HepG2 (cell line): ENCODE data around the gene TUBG2. TPM values are rescaled to one million over a fixed set of nuclear protein-coding genes. Genes with fewer than 3 reads are reported as not detected.

Experiments
- AHR ChIP-seq: IDR thresholded peaks from 2 replicates; pipeline ENCODE4 v1.6.1; 2018; ENCODE audit warnings: missing genetic modification reagents, missing compliant biosample characterization
- ARNT ChIP-seq: fragments of 450-650 bp; IDR thresholded peaks from 2 replicates; pipeline ENCODE4 v1.6.1; 2017
- EED ChIP-seq: sonication (generic); formaldehyde crosslinking; IDR thresholded peaks from 2 replicates; pipeline ENCODE4 v1.5.0; 2020; ENCODE audit warnings: mild to moderate bottlenecking, missing genetic modification reagents
- ETV6 ChIP-seq: sonication (generic); formaldehyde crosslinking; conservative IDR thresholded peaks from 2 replicates; pipeline ENCODE4 v1.4.0; 2020; ENCODE audit warnings: missing genetic modification reagents
- FOXA3 ChIP-seq: IDR thresholded peaks from 2 replicates; pipeline ENCODE4 v1.6.1; 2016; ENCODE audit warnings: missing genetic modification reagents, missing compliant biosample characterization
- HIVEP1 ChIP-seq: sonication (generic); formaldehyde crosslinking; IDR thresholded peaks from 2 replicates; pipeline ENCODE4 v1.4.0; 2020; ENCODE audit warnings: mild to moderate bottlenecking, missing genetic modification reagents
- JARID2 ChIP-seq: sonication (generic); formaldehyde crosslinking; IDR thresholded peaks from 2 replicates; pipeline ENCODE4 v1.8.1; 2023; ENCODE audit warnings: missing genetic modification reagents, inconsistent platforms; ENCODE audit not compliant: insufficient replicate concordance
- MAF1 ChIP-seq: sonication (generic); formaldehyde crosslinking; IDR thresholded peaks from 2 replicates; pipeline ENCODE4 v1.5.0; 2020; ENCODE audit warnings: missing genetic modification reagents, borderline replicate concordance
- NFYC ChIP-seq: IDR thresholded peaks from 2 replicates; pipeline ENCODE4 v1.6.1; 2016; ENCODE audit warnings: missing genetic modification reagents, missing compliant biosample characterization
- PAF1 ChIP-seq: IDR thresholded peaks from 2 replicates; pipeline ENCODE4 v1.6.1; 2016; ENCODE audit warnings: missing genetic modification reagents, missing compliant biosample characterization
- RFX1 ChIP-seq: fragments of 450-650 bp; IDR thresholded peaks from 2 replicates; pipeline ENCODE4 v1.6.1; 2017
- SIN3A ChIP-seq: IDR thresholded peaks from 2 replicates; pipeline ENCODE4 v1.6.1; 2011; ENCODE audit warnings: low read depth, mild to moderate bottlenecking, control low read depth, low read length, borderline replicate concordance
- SIX1 ChIP-seq: sonication (generic); formaldehyde crosslinking; IDR thresholded peaks from 2 replicates; pipeline ENCODE4 v1.4.0; 2020; ENCODE audit warnings: missing genetic modification reagents, borderline replicate concordance
- SOX6 ChIP-seq, 2 experiments: fragments of 450-650 bp in 1 of 2; sonication (generic) in 1 of 2; formaldehyde crosslinking in 1 of 2; IDR thresholded peaks; 2 replicates each; pipeline versions ENCODE4 v1.4.0 to v1.6.1; 2017 to 2020; ENCODE audit warnings: antibody characterized with exemption in 1 of 2, mild to moderate bottlenecking in 1 of 2, missing genetic modification reagents in 1 of 2
- SPEN ChIP-seq: sonication (generic); formaldehyde crosslinking; IDR thresholded peaks from 2 replicates; pipeline ENCODE4 v1.5.1; 2020; ENCODE audit warnings: low read depth, mild to moderate bottlenecking, missing genetic modification reagents
- ZFAT ChIP-seq: sonication (generic); formaldehyde crosslinking; conservative IDR thresholded peaks from 2 replicates; pipeline ENCODE4 v1.8.1; 2023; ENCODE audit warnings: missing genetic modification reagents, inconsistent platforms
- ZFY ChIP-seq: sonication (generic); formaldehyde crosslinking; IDR thresholded peaks from 2 replicates; pipeline ENCODE4 v1.4.0; 2020; ENCODE audit warnings: missing genetic modification reagents
- ZNF124 ChIP-seq: sonication (generic); formaldehyde crosslinking; IDR thresholded peaks from 2 replicates; pipeline ENCODE4 v1.4.0; 2020; ENCODE audit warnings: missing genetic modification reagents
- ZNF143 ChIP-seq: sonication (generic); formaldehyde crosslinking; IDR thresholded peaks from 2 replicates; pipeline ENCODE4 v1.4.0; 2020; ENCODE audit warnings: missing genetic modification reagents
- ZNF18 ChIP-seq: sonication (generic); formaldehyde crosslinking; IDR thresholded peaks from 2 replicates; pipeline ENCODE4 v1.8.0; 2022; ENCODE audit warnings: mild to moderate bottlenecking, missing genetic modification reagents; ENCODE audit not compliant: insufficient replicate concordance
- ZNF234 ChIP-seq: sonication (generic); formaldehyde crosslinking; conservative IDR thresholded peaks from 2 replicates; pipeline ENCODE4 v1.5.1; 2020; ENCODE audit warnings: mild to moderate bottlenecking, missing genetic modification reagents
- ZNF333 ChIP-seq: sonication (generic); formaldehyde crosslinking; IDR thresholded peaks from 2 replicates; pipeline ENCODE4 v1.4.0; 2020; ENCODE audit warnings: mild to moderate bottlenecking, missing genetic modification reagents, borderline replicate concordance
- ZNF34 ChIP-seq: sonication (generic); formaldehyde crosslinking; IDR thresholded peaks from 2 replicates; pipeline ENCODE4 v1.4.0; 2020; ENCODE audit warnings: mild to moderate bottlenecking, missing genetic modification reagents, borderline replicate concordance
- ZNF503 ChIP-seq: sonication (generic); formaldehyde crosslinking; IDR thresholded peaks from 2 replicates; pipeline ENCODE4 v1.4.0; 2020; ENCODE audit warnings: missing genetic modification reagents
- ZNF768 ChIP-seq: sonication (generic); formaldehyde crosslinking; IDR thresholded peaks from 2 replicates; pipeline ENCODE4 v1.4.0; 2020; ENCODE audit warnings: missing genetic modification reagents
- ZNF792 ChIP-seq: IDR thresholded peaks from 2 replicates; pipeline ENCODE4 v1.6.1; 2016
- ZSCAN31 ChIP-seq: sonication (generic); formaldehyde crosslinking; IDR thresholded peaks from 2 replicates; pipeline ENCODE4 v1.5.0; 2020; ENCODE audit warnings: low read depth, mild to moderate bottlenecking, missing genetic modification reagents
- polyA plus RNA-seq, 8 experiments: library from polyadenylated mRNA; depleted of rRNA in 3 of 8; stranded (reverse) in 7 of 8; unstranded in 1 of 8; fragments of >200 nt; fragmentation: Illumina TruSeq in 4 of 8; extraction: Trizol in 4 of 8; gene quantifications; 2 replicates each; pipeline versions ENCODE4 v1.2.1 to v1.2.3, GENCODE V29; 2011 to 2016; ENCODE audit warnings: low read depth in 4 of 8, missing spikeins in 1 of 8, mixed read lengths in 1 of 8; ENCODE audit not compliant: insufficient read depth in 1 of 8
- total RNA-seq, 5 experiments: library from RNA; depleted of rRNA; stranded (reverse); fragments of >200 nt; fragmentation: Illumina TruSeq; extraction: Trizol; gene quantifications; 2 replicates each; pipeline ENCODE4 v1.2.3, GENCODE V29; 2016; ENCODE audit warnings: low read depth in 1 of 5
- TF ChIP-seq, protein P1 (sequence below): sonication (generic); formaldehyde crosslinking; IDR thresholded peaks from 2 replicates; pipeline ENCODE4 v1.5.0; 2020; ENCODE audit warnings: missing genetic modification reagents

The TUBG2 gene
- total and polyA plus RNA-seq, 2 of the 13 experiments (the other 11 are each of a cell fraction or from before 2014, with no cell fraction given): 16.0 to 42.3 TPM

GRCh38 chr17:42618442-42619150 lies 40.5 kb upstream of the TUBG2 start (continued):
- TF ChIP-seq ARNT (no peak), PAF1 (CRISPR knock-in tag) (no peak; the same call in none of the 2 replicates), NFYC (CRISPR knock-in tag) (peak; percentile 51), ZSCAN31 (CRISPR knock-in tag) (no peak), AHR (CRISPR knock-in tag) (peak; percentile 68; the same call in 1 of the 2 replicates), MAF1 (no peak), ZFY (CRISPR knock-in tag) (peak; percentile 43; the same call in 1 of the 2 replicates), ZNF143 (CRISPR knock-in tag) (no peak), ZNF333 (CRISPR knock-in tag) (no peak), RFX1 (no peak), ZNF792 (CRISPR knock-in tag) (peak; percentile 82; the same call in 1 of the 2 replicates), JARID2 (CRISPR knock-in tag) (no peak), ZFAT (CRISPR knock-in tag) (no peak), ZNF124 (peak; percentile 83; the same call in 1 of the 2 replicates), ZNF34 (no peak), SPEN (CRISPR knock-in tag) (no peak), ZNF503 (CRISPR knock-in tag) (no peak), ZNF234 (CRISPR knock-in tag) (no peak), SOX6 (IDR thresholded peaks at IDR 0.05) (no peak), SOX6 (CRISPR knock-in tag; IDR thresholded peaks at IDR 0.05) (no peak), ZNF768 (CRISPR knock-in tag) (no peak), SIX1 (CRISPR knock-in tag) (no peak), ZNF18 (no peak), FOXA3 (CRISPR knock-in tag) (peak; percentile 44; the same call in 1 of the 2 replicates), SIN3A (no peak), ETV6 (no peak), EED (CRISPR knock-in tag) (no peak), HIVEP1 (CRISPR knock-in tag) (no peak)
- TF ChIP-seq, protein P1, sequence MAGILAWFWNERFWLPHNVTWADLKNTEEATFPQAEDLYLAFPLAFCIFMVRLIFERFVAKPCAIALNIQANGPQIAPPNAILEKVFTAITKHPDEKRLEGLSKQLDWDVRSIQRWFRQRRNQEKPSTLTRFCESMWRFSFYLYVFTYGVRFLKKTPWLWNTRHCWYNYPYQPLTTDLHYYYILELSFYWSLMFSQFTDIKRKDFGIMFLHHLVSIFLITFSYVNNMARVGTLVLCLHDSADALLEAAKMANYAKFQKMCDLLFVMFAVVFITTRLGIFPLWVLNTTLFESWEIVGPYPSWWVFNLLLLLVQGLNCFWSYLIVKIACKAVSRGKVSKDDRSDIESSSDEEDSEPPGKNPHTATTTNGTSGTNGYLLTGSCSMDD (CRISPR knock-in tag): no peak
